NCI-H1417 treated with DMSO at 0.1 percent for 48 hours (cell line): ENCODE measurements around the gene MGST2.

Experiments used
- DNase-seq: peaks from one replicate; lab custom pipeline; 2025; lab: John Stamatoyannopoulos, UW

MGST2 gene

DNA sequence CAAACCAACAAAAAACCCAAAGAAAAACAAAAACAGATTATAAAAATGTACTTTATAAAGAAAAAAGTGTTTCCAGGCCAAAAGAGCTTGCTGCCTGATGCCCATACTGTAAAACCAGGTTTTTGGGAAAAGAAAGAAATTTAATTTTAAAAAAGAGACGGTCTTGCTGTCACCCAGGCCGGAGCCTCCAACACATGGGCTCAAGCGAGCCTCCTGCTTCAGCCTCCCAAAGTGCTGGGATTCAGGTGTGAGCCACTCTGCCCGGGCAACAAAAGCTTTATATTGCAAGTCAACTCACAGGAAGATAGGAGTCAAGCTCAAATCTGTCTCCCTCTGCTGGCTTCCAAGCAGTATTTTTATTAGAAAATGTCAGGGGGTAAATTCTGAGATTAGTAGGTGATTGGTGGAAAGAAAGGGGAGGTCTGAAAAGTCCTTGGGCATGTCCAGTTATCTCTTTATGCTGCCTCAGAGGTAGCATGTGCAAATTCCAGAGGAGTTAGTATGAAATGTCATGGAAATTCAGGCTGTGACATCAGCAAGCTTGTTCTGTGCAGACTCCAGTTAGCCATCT lies 39.4 kb downstream of the MGST2 start:
- no peak for DNase-seq

DNA sequence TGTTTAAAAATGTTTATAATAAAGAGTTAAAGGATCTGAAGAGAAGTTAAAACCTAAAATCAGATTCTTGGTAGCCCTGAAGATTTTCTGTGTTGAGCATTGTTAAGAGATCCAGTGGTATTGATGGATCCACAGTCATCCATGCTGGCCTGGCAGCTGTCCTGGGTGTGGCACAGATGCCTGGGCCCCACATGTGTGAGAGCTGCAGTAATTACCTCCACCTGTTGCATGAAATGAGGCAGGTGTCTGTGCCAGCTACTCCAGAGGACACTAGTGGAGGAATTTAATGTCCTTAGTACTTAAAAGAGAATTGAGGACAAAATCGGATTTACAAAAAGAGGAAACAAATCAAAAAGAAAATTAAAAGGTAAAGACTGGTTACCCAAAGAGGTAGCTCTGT lies 44.0 kb downstream of the MGST2 start:
- DNase-seq: no peak

DNA sequence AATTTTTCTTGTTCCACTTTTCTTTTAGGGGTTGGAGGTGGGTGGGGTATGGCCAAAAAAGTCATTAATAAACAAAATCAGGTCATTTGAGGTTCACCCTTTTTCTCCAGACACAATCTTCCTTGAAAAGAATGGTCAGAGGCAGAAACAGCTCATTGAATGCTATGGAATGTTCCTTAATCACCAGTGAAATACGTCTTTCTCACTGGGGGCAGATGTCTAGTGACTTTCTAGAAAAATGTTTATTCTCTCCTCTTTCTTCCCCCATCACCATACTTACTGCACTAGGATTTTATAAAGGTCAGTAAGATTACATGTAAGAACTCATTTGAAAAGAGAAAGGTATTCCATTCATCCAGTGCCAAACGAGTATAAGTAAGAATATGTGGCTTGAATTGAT lies 44.5 kb downstream of the MGST2 start:
- DNase-seq: no peak

GRCh38 chr4:139711461-139711860 lies 45.8 kb downstream of the MGST2 start:
- DNase-seq: no peak

DNA sequence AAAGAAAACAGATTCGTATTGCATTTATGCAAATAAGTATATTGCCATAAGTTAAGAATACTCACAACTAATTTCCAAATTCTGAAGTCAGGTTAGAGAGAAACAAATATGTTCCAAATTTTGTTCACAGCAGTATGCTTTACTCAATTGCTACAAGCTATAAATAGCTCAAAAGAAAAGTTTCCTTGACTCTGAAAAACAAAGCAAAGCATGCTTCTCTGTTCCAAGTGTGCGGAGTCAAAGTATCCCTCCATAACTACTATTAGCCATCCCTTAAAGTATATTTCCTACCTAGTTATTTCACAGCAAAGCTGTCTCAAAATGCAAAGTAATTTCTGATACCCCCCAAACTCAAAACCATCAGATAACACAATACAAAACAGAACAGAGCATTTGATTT lies 47.3 kb downstream of the MGST2 start:
- DNase-seq: no peak

DNA sequence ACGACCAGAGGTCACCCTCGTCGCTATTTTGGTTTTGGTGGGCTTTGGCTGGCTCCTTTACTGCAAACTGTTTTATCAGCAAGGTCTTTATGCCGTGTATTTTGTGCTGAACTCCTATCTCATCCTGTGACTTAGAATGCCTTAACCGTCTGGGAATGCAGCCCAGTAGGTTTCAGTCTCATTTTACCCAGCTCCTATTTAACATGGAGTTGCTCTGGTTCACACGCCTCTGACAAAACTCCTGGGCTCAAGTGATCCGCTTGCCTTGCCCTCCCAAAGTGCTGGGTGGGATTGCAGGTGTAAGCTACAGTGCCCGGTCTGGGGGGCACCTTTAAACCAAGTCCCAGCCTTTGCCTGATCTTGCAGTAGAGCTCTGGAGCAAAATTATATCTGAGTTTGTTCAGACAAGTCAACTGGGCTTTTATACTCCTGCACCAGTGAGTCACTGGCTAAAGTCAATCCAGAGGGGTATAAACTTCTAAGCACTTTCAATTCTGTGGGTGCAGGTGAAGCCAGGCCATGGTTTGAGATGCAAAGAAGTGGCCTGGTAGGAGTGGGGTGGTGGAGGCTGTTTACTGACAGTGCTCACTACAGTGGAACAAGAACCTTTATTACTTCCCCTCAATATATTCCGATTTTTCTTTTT lies 50.2 kb downstream of the MGST2 start:
- DNase-seq: no peak

GRCh38 chr4:139718358-139718757 lies 52.7 kb downstream of the MGST2 start:
- DNase-seq: no peak

DNA sequence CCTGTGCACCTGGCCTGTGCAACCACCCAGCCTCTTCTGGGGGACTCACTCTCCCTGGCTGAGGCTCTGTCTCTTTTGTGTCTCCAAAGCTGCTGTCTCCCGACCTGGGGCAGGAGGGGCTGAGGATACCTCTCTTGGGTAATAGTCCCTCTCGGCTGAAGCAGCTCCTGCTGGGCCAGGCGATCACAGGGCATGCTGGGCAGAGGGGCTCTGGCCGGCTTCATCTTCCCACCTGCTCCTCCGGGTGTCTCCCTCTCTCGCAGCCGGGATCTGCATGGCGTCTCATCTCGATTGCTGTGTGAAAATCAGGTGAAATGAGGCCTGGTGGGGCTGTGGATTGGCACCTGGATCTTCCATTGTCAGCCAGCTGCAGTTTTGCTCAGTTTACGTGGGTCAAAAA lies 53.2 kb downstream of the MGST2 start:
- no peak for DNase-seq

DNA sequence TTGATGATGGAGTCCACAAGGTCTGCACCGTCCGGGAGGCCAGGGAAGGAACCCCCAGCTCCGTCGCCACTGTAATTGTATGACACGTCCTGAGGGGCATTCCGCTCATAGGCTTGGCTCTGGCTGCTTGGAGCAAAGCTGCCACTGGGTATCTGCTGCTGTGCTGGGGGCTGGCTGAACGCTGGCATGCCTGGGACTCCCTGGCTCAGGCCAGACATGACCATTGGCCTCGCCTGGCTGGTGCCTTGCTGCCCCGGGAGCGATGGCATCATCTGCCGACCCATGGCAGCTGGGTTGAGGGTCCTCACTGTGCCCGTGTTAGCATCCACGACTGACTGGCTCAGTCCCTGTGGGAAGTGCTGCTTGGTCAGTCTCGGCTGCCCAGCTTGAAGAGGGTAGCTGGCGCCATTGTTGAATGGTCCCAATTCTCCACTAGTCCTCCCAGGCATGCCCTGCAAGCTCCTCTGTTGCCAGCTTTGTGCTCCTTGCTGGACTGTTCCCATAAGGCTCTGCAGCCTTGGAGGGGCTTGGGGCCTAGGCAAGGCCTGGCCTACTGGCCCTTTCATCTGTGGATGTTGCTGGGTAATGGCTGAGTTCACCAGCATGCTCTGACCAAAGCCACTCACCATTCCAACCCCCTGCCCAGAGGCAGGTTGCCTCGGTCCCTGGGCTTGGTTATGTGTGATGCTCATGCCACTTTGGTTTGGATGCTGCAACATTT lies 53.9 kb downstream of the MGST2 start:
- no peak for DNase-seq

DNA sequence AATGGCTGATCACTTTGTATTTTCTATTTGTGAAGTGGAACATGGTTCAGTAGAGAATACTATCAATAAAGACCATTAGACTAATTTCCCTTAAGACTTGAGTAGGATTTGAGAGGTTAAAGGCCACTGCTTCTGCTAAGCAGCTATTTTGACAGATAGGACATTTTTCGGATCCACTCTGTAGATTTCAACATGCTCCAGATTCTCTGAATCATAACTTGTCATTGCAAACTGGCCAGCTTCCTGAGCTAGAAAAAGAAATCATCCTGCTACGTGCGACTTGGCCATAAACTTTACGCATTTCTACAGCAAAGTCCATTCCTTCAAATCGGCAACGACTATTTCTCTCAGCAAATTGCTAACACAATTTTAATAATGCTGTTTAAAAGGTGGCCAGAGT lies 55.2 kb downstream of the MGST2 start:
- no peak for DNase-seq

DNA sequence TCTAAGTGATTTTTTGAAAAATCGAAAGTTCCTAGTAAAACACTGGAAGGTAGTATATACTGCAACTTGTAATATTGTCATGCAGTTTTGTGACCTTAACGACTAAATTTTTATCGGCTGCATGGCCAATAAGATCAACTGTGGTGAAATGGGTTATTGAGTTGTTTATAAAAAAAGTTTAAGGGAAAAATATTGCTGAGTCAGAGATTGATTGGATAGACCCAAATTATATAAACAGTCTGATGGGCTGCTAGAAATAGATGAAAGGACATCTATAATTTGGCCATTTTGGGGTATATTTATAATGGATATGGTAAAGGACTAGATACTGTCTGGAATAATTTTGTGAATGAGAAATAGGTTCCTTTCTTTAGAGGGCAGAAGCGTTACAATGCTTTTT lies 56.2 kb downstream of the MGST2 start:
- DNase-seq: no peak

GRCh38 chr4:139725236-139725635 lies 59.6 kb downstream of the MGST2 start:
- DNase-seq: no peak

DNA sequence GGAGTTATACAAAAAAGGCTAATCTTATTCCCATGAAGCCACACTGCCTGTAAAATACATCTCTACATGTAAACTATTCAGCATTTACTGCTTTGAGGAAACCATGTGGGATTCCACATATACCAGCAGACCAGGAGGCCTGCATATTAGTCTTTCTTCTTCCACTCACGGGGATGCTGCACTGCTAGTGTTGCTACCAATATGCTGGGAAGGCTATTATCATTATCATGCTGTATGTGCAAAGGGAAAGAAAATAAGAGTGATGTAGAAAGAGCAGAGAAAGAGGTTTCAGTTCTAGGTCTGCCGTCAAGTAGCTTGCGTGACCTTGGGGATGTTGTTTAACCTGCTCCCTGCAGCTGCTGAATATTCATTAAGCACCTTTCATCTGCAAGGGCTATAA lies 61.0 kb downstream of the MGST2 start:
- no peak for DNase-seq

DNA sequence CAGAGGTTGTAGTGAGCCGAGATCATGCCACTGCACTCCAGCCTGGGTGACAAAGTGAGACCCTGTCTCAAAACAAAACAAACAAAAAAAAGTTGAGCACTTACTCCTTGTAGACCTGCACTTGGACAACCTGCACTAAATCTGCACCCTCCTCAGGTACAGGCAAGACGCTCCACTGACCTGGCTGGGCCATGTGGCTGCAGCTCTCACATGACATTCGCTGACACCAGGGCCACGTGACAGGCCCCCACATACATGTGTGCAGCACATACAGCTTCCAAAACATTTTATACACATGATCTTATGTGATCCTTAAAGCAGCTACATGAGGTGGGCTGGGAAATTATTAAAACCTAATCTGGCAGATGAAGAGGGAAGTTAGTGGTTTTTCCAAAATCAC lies 62.5 kb downstream of the MGST2 start:
- no peak for DNase-seq

GRCh38 chr4:139728840-139729239 lies 63.2 kb downstream of the MGST2 start:
- peak; percentile 88 for DNase-seq

GRCh38 chr4:139732991-139733570 lies 67.5 kb downstream of the MGST2 start:
- no peak for DNase-seq

DNA sequence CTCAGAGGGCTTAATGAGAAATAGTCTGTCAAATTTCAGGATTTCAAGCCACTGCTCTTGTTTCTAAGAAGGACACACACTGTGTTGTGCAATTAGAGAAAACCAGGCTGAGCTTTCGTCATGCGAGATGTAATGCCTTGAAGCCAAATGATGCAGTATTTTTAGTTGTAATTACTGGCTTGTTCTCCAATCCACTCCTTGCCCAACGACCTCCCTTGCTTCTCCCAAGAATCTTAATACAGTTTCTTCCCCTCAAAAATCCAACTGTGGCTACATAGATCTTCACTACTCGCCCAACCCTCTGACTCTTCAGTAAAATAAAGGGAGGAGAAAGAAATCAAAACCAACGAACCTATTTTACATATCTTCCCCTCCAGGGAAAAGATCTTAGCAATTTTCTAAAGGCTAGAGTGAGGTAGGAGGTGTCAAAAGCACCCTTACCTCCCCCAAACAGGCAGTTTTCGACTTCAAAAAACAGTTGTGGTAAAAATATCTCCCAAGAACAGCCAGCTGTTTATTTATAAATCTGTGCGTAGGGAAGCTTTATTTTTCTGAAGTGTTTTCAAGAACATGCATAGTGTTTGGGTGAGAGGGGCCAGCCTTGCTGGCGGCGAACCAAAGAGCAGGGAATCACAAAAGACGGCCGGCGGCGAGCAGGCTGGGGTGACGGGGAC lies 68.7 kb downstream of the MGST2 start:
- no peak for DNase-seq

- peak; percentile 92 for DNase-seq
These were observed 69.3 kb downstream of the MGST2 start for GRCh38 chr4:139734875-139735380.

GRCh38 chr4:139735381-139736273 lies 70.0 kb downstream of the MGST2 start:
- no peak for DNase-seq

DNA sequence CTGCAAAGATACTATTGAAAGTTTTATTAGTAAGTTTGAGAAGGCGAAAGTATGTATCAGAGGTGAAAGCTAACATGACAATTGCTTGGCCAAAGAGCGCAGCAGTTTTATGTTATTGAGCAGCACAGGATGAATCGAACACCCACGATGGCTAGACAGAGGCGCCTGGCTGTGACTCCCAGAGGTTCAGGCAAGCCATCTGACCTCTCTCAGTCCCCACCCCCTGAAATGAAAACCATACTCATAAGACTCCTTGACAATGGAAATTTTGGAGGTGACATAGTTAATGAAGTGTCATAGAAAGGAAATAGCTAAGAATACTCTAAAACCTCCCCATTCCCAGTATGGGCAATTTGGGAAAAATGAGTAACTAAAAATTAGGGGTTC lies 70.6 kb downstream of the MGST2 start:
- no peak for DNase-seq

DNA sequence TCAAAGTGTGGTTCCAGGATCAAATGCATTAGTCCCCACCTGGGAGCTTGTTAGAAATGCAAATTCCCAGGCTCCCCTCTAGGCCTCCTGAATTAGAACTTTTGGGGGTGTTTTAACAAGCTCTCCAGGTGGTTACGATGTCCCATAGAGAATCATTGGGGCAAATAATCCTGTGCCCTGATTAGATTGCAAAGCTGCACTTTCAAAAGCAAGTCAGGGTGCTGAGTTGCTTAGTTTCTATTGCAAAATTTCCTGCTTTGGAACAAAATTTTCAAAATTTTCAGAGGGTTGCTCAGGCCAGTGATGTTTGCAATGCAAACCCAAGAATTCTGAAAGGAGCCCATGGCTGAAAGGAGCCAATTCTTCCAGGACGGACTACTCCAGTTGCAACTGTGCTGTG lies 71.0 kb downstream of the MGST2 start:
- no peak for DNase-seq
